Adipocyte (in vitro differentiated cells): ENCODE measurements around the gene UVRAG.
"Not testable (repeated sequence)": the region's sequence is repeated elsewhere in the genome, so short reads cannot be mapped to it uniquely, and the experiment has no call there.

Experiments
- DNase-seq: peaks from one replicate; pipeline ENCODE4 v3.0.0-alpha.2; 2015; ENCODE audit warnings: low read depth
- H3K27me3 ChIP-seq: replicated peaks from 2 replicates; pipeline ENCODE4 v1.7.0; 2013; ENCODE audit warnings: mild to moderate bottlenecking, low read length, moderate library complexity; ENCODE audit not compliant: control insufficient read depth, insufficient read depth
- H3K36me3 ChIP-seq: 2 replicates; pipeline ENCODE4 v1.7.0; 2013; ENCODE audit warnings: low read length, mild to moderate bottlenecking, moderate library complexity; ENCODE audit not compliant: control insufficient read depth, insufficient read depth, severe bottlenecking
- H3K4me1 ChIP-seq: 2 replicates; pipeline ENCODE4 v1.7.0; 2013; ENCODE audit warnings: mild to moderate bottlenecking, low read length, moderate library complexity; ENCODE audit not compliant: control insufficient read depth, insufficient read depth
- H3K4me3 ChIP-seq: 2 replicates; pipeline ENCODE4 v1.7.0; 2013; ENCODE audit warnings: mild to moderate bottlenecking, low read length, moderate library complexity
- H3K9ac ChIP-seq: 2 replicates; pipeline ENCODE4 v1.7.0; 2013; ENCODE audit warnings: mild to moderate bottlenecking, low read length, moderate library complexity
- H3K9me3 ChIP-seq: 2 replicates; pipeline ENCODE4 v1.7.0; 2013; ENCODE audit warnings: mild to moderate bottlenecking, low read length, moderate library complexity; ENCODE audit not compliant: control insufficient read depth

The UVRAG gene

DNA sequence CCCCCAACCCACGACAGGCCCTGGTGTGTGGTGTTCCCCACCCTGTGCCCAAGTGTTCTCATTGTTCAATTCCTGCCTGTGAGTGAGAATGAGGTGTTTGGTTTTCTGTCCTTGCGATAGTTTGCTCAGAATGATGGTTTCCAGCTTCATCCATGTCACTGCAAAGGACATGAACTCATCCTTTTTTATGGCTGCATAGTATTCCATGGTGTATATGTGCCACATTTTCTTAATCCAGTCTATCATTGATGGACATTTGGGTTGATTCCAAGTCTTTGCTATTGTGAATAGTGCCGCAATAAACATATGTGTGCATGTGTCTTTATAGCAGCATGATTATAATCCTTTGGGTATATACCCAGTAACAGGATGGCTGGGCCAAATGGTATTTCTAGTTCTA lies 158.7 kb downstream of the UVRAG start:
- H3K4me1 ChIP-seq: peaks cover 11% of the 10 kb centered on the region
- not testable (repeated sequence) for H3K36me3 ChIP-seq, H3K27me3 ChIP-seq, H3K9me3 ChIP-seq, DNase-seq, H3K9ac ChIP-seq, H3K4me3 ChIP-seq

DNA sequence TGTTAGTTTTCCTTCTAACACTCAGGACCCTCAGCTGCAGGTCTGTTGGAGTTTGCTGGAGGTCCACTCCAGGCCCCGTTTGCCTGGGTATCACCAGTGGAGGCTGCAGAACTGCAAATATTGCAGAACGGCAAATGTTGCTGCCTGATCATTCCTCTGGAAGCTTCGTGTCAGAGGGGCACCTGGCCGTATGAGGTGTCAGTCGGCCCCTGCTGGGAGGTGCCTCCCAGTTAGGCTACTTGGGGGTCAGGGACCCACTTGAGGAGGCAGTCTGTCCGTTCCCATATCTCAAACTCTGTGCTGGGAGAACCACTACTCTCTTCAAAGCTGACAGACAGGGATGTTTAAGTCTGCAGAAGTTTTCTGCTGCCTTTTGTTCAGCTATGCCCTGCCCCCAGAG lies 164.1 kb downstream of the UVRAG start:
- not testable (repeated sequence) for H3K36me3 ChIP-seq, H3K27me3 ChIP-seq, H3K4me3 ChIP-seq, H3K4me1 ChIP-seq, H3K9me3 ChIP-seq, DNase-seq, H3K9ac ChIP-seq

DNA sequence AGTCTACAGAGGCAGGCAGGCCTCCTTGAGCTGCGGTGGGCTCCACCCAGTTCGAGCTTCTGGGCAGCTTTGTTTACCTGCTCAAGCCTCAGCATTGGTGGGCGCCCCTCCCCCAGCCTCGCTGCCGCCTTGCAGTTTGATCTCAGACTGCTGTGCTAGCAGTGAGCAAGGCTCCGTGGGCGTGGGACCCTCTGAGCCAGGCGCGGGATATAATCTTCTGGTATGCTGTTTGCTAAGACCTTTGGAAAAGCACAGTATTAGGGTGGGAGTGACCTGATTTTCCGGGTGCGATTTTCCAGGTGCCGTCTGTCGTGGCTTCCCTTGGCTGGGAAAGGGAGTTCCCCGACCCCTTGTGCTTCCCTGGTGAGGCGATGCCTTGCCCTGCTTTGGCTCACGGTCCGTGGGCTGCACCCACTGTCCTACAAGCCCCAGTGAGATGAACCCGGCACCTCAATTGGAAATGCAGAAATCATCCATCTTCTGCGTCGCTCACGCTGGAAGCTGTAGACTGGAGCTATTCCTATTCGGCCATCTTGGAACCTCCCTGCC lies 164.5 kb downstream of the UVRAG start:
- not testable (repeated sequence) for H3K4me1 ChIP-seq, H3K9me3 ChIP-seq, H3K4me3 ChIP-seq, H3K9ac ChIP-seq, H3K27me3 ChIP-seq, DNase-seq
- H3K36me3 ChIP-seq: peaks cover 14% of the 10 kb centered on the region

DNA sequence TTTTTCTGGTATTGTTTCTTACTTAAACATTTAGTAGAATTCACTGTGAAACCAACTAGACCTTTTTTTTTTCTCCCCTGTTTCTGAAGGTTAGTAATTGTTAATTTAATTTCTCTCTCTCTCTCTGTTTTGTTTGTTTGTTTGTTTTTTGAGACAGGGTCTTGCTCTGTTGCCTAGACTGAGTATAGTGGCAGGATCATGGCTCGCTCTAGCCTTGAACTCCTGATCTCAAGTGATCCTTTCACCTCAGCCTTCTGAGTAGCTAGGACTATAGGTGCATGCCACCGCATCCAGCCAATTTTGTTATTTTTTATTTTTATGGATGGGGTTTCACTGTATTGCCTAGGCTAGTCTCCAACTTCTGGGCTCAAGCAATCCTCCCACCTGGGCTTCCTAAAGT lies 165.0 kb downstream of the UVRAG start:
- Histone ChIP-seq H3K4me3 (no peak overlapping the region), H3K4me1 (no peaks in the 10 kb centered on the region), H3K36me3 (peaks cover 19% of the 10 kb centered on the region), H3K27me3 (no peaks in the 10 kb centered on the region), H3K9me3 (no peaks in the 10 kb centered on the region), H3K9ac (no peak overlapping the region)
- no peak for DNase-seq

DNA sequence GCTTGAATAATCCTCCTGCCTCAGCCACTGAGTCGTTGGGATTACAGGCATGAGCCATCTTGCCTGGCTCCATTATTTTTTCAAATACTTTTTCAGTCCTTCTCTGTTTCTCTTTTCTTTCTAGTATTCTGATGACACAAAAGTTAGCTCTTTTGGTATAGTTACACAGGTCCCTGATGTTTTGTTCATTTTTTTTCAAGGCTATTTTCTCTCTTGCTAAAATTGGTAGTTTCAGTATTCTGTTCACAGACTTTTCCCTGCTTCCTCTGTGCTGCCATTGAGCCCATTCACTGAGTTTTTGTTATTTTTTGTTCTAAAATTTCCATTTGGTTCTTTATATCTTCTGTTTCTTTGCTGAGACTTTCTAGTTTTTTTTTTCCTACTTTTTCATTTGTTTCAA lies 166.5 kb downstream of the UVRAG start:
- Histone ChIP-seq H3K9ac (no peak overlapping the region), H3K27me3 (no peaks in the 10 kb centered on the region), H3K9me3 (no peaks in the 10 kb centered on the region), H3K36me3 (peaks cover 21% of the 10 kb centered on the region), H3K4me3 (no peak overlapping the region), H3K4me1 (no peaks in the 10 kb centered on the region)
- no peak for DNase-seq

DNA sequence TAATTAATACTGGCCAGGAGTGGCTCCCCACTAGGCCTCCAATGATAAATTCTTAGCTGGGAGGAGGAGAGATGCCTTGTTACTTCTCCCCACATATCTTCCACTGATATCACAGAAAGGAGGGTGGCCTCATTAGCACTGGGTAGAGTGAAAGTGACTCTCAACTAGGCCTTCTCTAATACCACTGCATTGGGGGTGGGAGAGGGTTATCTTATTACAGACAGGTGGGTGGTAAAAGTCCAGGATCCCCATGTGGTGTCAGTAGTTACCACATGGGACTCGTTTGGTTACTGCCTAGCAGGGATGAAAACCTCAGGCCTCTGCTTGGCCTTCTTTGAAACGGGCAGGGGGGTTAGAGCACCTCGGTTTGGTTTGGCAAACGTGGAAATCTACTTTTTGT lies 167.3 kb downstream of the UVRAG start:
- peaks cover 24% of the 10 kb centered on the region for H3K36me3 ChIP-seq
- no peak for DNase-seq
- no peaks in the 10 kb centered on the region for H3K27me3 ChIP-seq
- no peaks in the 10 kb centered on the region for H3K9me3 ChIP-seq
- H3K9ac ChIP-seq: no peak overlapping the region
- no peak overlapping the region for H3K4me3 ChIP-seq
- H3K4me1 ChIP-seq: no peaks in the 10 kb centered on the region

DNA sequence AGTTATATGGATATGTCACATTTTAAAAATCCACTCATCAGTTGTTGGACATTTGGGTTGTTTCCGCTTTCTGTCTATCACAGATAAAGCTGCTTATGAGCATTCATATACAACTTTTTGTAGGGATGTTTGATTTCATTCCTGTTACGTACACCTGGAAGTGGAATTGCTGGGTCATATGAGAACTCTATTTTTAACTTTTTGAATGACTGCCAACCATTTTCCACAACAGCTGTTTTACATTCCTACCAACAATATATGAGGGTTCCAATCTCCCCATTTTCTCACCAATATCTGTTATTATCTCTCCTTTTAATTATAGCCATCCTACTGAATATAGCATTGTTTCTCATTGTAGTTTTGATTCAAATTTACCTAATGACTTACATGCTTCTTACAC lies 172.0 kb downstream of the UVRAG start:
- no peak overlapping the region for H3K4me3 ChIP-seq
- DNase-seq: no peak
- H3K4me1 ChIP-seq: no peaks in the 10 kb centered on the region
- H3K9ac ChIP-seq: no peak overlapping the region
- H3K36me3 ChIP-seq: peaks cover 34% of the 10 kb centered on the region
- H3K9me3 ChIP-seq: no peaks in the 10 kb centered on the region
- no peaks in the 10 kb centered on the region for H3K27me3 ChIP-seq

DNA sequence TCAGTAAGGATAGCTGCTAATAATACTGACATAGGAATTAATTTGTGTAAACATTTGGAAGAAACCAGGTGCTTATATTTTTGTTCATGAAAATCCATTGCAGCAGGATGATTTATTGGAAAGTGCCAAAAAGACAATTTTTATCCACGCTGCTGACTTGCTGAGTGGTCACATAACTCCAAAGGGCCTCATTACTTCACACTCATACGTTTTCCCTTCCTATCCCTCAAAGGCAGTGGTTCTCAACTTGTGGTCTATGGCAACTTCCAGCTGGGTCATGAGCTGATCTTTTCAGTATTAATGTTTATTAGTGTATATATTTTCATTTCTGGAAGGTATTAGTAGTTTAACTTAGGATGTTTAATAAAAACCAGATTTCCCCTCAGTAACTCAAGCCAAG lies 178.1 kb downstream of the UVRAG start:
- no peaks in the 10 kb centered on the region for H3K27me3 ChIP-seq
- no peaks in the 10 kb centered on the region for H3K4me1 ChIP-seq
- no peak for DNase-seq
- H3K9me3 ChIP-seq: no peaks in the 10 kb centered on the region
- H3K36me3 ChIP-seq: peaks cover 8% of the 10 kb centered on the region
- H3K4me3 ChIP-seq: no peak overlapping the region
- no peak overlapping the region for H3K9ac ChIP-seq

DNA sequence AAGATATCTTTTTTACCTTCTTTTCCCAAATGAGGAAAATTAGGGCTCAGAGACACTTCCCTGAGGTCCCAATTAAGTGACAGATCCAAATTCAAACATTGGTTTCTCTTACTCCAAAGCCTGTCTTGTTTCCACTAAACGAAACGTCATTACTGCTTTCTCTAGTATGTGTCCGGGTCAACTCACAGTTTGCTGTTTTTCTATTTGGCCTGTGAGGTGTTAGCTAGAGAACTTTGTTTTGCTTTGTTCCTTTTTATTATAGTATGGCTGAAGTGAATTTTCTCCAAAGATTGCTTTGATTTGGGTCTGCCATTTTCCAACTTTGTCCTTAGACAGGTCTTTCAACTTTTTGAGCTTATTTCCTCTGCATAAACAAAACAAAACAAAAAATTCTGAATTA lies 179.6 kb downstream of the UVRAG start:
- no peaks in the 10 kb centered on the region for H3K9me3 ChIP-seq
- H3K9ac ChIP-seq: no peak overlapping the region
- H3K4me3 ChIP-seq: no peak overlapping the region
- no peak for DNase-seq
- H3K4me1 ChIP-seq: no peaks in the 10 kb centered on the region
- H3K36me3 ChIP-seq: peaks cover 2% of the 10 kb centered on the region
- no peaks in the 10 kb centered on the region for H3K27me3 ChIP-seq

DNA sequence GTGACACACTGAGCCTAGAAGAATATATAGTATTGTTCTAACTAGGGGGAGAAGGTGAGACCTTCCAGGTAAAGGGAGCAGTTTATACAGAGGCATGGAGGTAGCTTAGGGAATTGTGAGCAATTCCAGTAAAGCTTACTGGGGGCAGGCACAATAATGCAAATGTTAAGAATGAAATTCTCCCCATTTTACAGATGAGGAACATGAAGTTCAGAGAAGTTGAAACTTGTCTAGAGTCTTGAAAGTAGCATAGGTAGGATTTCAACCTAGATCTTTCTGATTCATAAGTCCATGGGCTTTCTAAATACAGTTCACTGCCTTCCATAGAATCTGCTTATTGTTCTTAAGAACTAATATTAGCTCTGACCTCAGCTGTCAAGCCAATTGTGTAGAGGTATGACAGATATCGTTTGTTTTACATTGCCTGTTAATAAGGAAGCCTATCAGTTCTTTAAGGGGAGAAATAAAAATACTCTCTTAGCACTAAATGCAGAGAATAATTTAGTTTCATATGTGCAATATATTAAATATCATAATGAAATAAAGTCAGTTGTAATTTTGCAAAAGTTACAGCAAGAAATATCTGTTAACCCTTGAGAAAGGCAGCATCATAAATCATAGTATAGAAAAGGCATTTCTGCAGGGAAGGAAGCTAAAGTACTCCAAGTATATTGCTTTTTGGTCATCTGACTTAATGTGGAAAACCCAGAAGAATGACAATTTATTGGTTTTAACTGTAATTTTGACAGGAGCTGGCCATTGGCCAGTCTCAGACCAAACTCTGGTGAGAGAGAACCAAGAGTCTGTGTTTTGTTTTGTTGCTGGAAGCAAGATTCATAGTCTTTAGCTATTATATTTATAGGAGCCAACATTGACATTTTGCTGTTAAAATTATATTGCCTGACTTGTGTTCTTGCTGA lies 181.8 kb downstream of the UVRAG start:
- no peaks in the 10 kb centered on the region for H3K4me1 ChIP-seq
- H3K36me3 ChIP-seq: no peaks in the 10 kb centered on the region
- H3K9ac ChIP-seq: no peak overlapping the region
- no peaks in the 10 kb centered on the region for H3K27me3 ChIP-seq
- no peak for DNase-seq
- H3K4me3 ChIP-seq: no peak overlapping the region
- H3K9me3 ChIP-seq: peaks cover 6% of the 10 kb centered on the region

DNA sequence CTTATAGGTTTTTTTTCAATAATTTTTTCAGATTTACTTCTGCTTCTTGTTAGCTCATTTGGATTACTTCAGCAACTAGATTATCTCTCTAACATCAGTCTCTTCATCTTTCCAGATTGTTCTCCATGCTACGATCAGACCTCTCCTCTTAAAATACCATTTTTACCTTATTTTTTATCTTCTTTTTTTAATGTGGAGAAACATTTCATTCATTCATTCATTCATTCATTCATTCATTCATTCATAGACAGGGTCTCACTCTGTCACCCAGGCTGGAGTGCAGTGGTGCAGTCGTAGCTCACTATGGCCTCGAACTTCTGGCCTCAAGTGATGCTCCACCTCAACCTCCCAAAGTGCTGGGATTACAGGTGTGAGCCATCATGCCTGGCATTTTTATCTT lies 189.4 kb downstream of the UVRAG start:
- H3K4me1 ChIP-seq: peaks cover 11% of the 10 kb centered on the region
- H3K9ac ChIP-seq: no peak overlapping the region
- peaks cover 7% of the 10 kb centered on the region for H3K9me3 ChIP-seq
- peaks cover 30% of the 10 kb centered on the region for H3K36me3 ChIP-seq
- H3K27me3 ChIP-seq: no peaks in the 10 kb centered on the region
- H3K4me3 ChIP-seq: no peak overlapping the region
- no peak for DNase-seq
